PC-9 (cell line): ENCODE data around the gene ZNF407.

Experiments used
- EZH2 ChIP-seq: fragments of 200-600 bp; sonication (generic); IDR thresholded peaks from 2 replicates; pipeline ENCODE4 v1.8.0; 2017; ENCODE audit warnings: antibody characterized with exemption, low read depth
- TF ChIP-seq, protein P1 (sequence below): fragments of 200-600 bp; sonication (generic); conservative IDR thresholded peaks from 2 replicates; pipeline ENCODE4 v1.6.1; 2017; ENCODE audit warnings: mixed run types, antibody characterized with exemption, mild to moderate bottlenecking, moderate library complexity

DNA sequence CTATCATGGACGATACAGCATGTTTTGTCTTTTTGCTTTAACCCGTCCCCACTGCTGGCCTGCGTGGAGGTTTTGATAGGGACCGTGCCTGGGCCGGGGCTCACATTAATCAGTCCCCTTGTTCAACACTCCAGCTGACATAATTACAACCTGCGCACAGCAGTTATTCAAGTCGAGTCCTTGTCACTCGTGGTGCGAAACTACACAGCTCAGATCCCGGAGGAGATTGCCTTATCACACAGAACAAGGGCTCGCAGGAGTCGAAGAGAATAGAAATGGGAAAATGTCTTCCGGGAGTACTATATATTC lies 304.4 kb downstream of the ZNF407 start:
- no peak for TF ChIP-seq EZH2
- TF ChIP-seq, protein P1, sequence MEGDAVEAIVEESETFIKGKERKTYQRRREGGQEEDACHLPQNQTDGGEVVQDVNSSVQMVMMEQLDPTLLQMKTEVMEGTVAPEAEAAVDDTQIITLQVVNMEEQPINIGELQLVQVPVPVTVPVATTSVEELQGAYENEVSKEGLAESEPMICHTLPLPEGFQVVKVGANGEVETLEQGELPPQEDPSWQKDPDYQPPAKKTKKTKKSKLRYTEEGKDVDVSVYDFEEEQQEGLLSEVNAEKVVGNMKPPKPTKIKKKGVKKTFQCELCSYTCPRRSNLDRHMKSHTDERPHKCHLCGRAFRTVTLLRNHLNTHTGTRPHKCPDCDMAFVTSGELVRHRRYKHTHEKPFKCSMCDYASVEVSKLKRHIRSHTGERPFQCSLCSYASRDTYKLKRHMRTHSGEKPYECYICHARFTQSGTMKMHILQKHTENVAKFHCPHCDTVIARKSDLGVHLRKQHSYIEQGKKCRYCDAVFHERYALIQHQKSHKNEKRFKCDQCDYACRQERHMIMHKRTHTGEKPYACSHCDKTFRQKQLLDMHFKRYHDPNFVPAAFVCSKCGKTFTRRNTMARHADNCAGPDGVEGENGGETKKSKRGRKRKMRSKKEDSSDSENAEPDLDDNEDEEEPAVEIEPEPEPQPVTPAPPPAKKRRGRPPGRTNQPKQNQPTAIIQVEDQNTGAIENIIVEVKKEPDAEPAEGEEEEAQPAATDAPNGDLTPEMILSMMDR: no peak
